Stimulated activated CD8-positive, alpha-beta memory T cell treated with anti-CD3 and anti-CD28 coated beads, Interleukin-15, amount 100 ng/mL, for 1 hour (primary cell): Measurements from ENCODE around the gene RO60.
"Not testable (repeated sequence)": the region's sequence is repeated elsewhere in the genome, so short reads cannot be mapped to it uniquely, and the experiment has no call there.

ENCODE experiments used
- DNase-seq: peaks from one replicate; pipeline ENCODE4 v3.0.0-alpha.2; 2020; ENCODE audit warnings: low read depth

Gene RO60

GRCh38 chr1:193059282-193060114, at the start of gene RO60, which contains the start of gene UCHL5:
RO60 (plus strand) TSS chr1:193059612; CDS start chr1:193069055, 9,443 bp downstream.
UCHL5 (minus strand) TSS chr1:193059360; CDS start chr1:193059260, 100 bp downstream.
- peak; percentile 85 for DNase-seq

- DNase-seq = no peak
These were observed 48.0 kb upstream of the RO60 start for GRCh38 chr1:193011406-193011805.

GRCh38 chr1:193013005-193013404, 46.4 kb upstream of the RO60 start:
- DNase-seq = no peak

- DNase-seq = no peak
These were observed 45.7 kb upstream of the RO60 start for GRCh38 chr1:193013707-193014106.

- no peak for DNase-seq
These were observed 45.0 kb upstream of the RO60 start for GRCh38 chr1:193014400-193014799.

GRCh38 chr1:193016788-193017187, 42.6 kb upstream of the RO60 start:
- no peak for DNase-seq

- DNase-seq = no peak
These were observed 39.9 kb upstream of the RO60 start for GRCh38 chr1:193019442-193020026.

GRCh38 chr1:193025218-193025617, 34.2 kb upstream of the RO60 start:
- no peak for DNase-seq

GRCh38 chr1:193030280-193030679, 29.1 kb upstream of the RO60 start:
- no peak for DNase-seq

GRCh38 chr1:193031431-193031830, 28.0 kb upstream of the RO60 start:
- DNase-seq = no peak

- DNase-seq = not testable (repeated sequence)
These were observed 26.6 kb upstream of the RO60 start for GRCh38 chr1:193032643-193033427.

GRCh38 chr1:193033610-193034009, 25.8 kb upstream of the RO60 start:
- DNase-seq = no peak

GRCh38 chr1:193036337-193037047, 22.9 kb upstream of the RO60 start:
- DNase-seq = no peak

GRCh38 chr1:193040011-193040410, 19.4 kb upstream of the RO60 start:
- no peak for DNase-seq

- DNase-seq = no peak
These were observed 16.4 kb upstream of the RO60 start for GRCh38 chr1:193042766-193043691.

- not testable (repeated sequence) for DNase-seq
These were observed 10.5 kb upstream of the RO60 start for GRCh38 chr1:193048913-193049312.

GRCh38 chr1:193054169-193054675, 5.2 kb upstream of the RO60 start:
- DNase-seq = no peak

- peak; percentile 4 for DNase-seq
These were observed 707 bp upstream of the RO60 start for GRCh38 chr1:193058529-193059281.

GRCh38 chr1:193060115-193060403, 647 bp downstream of the RO60 start:
- DNase-seq = no peak

- DNase-seq = no peak
These were observed 994 bp downstream of the RO60 start for GRCh38 chr1:193060406-193060805.
